ENCODE results near the gene SLC25A33.
A peak's percentile ranks its signal among the peaks of the same experiment; 100 is the strongest.

DNA sequence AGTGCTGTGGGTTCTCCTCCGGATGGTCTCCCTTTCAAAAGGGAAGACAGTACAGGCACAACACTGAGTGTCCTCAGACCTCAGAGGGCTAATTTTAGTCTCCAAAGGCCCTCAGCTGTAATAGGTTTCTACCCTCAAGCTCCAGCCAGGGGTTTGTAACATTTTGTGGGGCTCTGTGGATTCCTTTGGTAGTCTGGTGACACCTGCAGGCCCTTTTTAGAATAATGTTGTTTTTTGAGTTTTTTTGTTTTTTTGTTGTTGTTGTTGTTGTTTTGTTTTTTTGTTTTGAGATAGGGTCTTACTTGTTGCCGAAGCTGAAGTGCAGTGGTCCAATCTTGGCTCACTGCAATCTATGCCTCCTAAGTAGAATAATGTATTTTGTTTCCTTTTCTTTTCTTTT is 34.5 kb downstream of the SLC25A33 start:
- TF ChIP-seq, protein P1, sequence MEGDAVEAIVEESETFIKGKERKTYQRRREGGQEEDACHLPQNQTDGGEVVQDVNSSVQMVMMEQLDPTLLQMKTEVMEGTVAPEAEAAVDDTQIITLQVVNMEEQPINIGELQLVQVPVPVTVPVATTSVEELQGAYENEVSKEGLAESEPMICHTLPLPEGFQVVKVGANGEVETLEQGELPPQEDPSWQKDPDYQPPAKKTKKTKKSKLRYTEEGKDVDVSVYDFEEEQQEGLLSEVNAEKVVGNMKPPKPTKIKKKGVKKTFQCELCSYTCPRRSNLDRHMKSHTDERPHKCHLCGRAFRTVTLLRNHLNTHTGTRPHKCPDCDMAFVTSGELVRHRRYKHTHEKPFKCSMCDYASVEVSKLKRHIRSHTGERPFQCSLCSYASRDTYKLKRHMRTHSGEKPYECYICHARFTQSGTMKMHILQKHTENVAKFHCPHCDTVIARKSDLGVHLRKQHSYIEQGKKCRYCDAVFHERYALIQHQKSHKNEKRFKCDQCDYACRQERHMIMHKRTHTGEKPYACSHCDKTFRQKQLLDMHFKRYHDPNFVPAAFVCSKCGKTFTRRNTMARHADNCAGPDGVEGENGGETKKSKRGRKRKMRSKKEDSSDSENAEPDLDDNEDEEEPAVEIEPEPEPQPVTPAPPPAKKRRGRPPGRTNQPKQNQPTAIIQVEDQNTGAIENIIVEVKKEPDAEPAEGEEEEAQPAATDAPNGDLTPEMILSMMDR (IDR thresholded peaks at IDR 0.05) = peak; percentile 28 to 38 (median 34)
- no peak for TF ChIP-seq POLR2A (IDR thresholded peaks at IDR 0.05)

Data from right lobe of liver (tissue), 4 donors.